GM12801 (cell line): ENCODE data around the gene CCDC124.

Source experiments
- TF ChIP-seq, protein P1 (sequence below): IDR thresholded peaks from one replicate; pipeline ENCODE4 v1.5.1; 2011; ENCODE audit warnings: control low read depth; ENCODE audit not compliant: insufficient read length; ENCODE audit errors: extremely low read depth

CCDC124 gene

GRCh38 chr19:17932485-17933338 is at the start of gene CCDC124:
TSS of gene CCDC124 (plus strand) at chr19:17933015. CDS start at chr19:17936421, 3,406 bp downstream.
- TF ChIP-seq, protein P1, sequence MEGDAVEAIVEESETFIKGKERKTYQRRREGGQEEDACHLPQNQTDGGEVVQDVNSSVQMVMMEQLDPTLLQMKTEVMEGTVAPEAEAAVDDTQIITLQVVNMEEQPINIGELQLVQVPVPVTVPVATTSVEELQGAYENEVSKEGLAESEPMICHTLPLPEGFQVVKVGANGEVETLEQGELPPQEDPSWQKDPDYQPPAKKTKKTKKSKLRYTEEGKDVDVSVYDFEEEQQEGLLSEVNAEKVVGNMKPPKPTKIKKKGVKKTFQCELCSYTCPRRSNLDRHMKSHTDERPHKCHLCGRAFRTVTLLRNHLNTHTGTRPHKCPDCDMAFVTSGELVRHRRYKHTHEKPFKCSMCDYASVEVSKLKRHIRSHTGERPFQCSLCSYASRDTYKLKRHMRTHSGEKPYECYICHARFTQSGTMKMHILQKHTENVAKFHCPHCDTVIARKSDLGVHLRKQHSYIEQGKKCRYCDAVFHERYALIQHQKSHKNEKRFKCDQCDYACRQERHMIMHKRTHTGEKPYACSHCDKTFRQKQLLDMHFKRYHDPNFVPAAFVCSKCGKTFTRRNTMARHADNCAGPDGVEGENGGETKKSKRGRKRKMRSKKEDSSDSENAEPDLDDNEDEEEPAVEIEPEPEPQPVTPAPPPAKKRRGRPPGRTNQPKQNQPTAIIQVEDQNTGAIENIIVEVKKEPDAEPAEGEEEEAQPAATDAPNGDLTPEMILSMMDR: peak; percentile 42

- TF ChIP-seq, protein P1: no peak
These were observed 49.0 kb upstream of the CCDC124 start for GRCh38 chr19:17883627-17884410.

- TF ChIP-seq, protein P1: no peak
These were observed 46.3 kb upstream of the CCDC124 start for GRCh38 chr19:17886515-17886914.

GRCh38 chr19:17888260-17888659 is 44.6 kb upstream of the CCDC124 start:
- TF ChIP-seq, protein P1: no peak

- TF ChIP-seq, protein P1: no peak
These were observed 43.1 kb upstream of the CCDC124 start for GRCh38 chr19:17889609-17890214.

DNA sequence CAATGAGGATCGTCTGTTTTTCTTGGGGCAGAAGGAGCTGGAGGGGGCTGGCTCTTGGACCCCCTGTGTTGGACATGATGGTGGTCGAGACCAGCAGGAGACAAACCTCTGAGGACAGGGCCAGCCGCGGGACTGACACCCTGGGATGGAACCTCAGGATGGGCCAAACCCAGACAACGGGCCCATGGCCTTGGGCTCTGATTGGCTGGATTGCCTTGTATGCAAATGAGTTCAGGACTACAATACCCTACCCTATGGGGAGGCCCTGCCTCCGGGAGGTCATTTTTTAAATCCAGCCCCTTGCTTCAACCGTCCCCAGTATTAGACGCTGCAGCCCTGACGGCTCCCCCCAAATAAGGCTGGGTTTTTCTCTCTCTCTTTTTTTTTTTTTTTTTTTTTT is 39.0 kb upstream of the CCDC124 start:
- TF ChIP-seq, protein P1: no peak

DNA sequence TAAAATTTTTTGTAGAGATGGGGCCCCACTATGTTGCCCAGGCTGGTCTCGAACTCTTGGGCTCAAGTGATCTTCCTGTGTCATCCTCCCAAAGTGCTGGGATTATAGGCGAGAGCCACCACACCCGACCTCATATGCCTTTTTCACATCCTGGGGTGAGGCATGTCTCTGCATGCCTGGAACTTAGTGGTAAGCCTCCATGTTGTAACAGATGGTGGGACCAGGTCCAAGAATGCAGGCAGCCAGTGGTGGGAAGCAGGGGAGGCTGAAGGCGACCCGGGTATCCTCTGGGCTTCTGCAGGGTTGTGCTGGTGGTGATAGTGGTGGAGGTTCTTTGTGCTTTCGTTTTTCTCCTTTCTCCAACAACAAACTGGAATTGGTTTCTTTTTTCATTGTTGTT is 30.1 kb upstream of the CCDC124 start:
- TF ChIP-seq, protein P1: no peak
